NCI-H69 (cell line): Measurements from ENCODE around the gene CYP46A1.
A peak's percentile ranks its signal among the peaks of the same experiment; 100 is the strongest.
"Not testable (repeated sequence)": the region's sequence is repeated elsewhere in the genome, so short reads cannot be mapped to it uniquely, and the experiment has no call there.

Source experiments
- DNase-seq: peaks from one replicate; lab custom pipeline; 2025; lab: John Stamatoyannopoulos, UW

The CYP46A1 gene

GRCh38 chr14:99657645-99658155, 26.4 kb upstream of the CYP46A1 start:
- no peak for DNase-seq

DNA sequence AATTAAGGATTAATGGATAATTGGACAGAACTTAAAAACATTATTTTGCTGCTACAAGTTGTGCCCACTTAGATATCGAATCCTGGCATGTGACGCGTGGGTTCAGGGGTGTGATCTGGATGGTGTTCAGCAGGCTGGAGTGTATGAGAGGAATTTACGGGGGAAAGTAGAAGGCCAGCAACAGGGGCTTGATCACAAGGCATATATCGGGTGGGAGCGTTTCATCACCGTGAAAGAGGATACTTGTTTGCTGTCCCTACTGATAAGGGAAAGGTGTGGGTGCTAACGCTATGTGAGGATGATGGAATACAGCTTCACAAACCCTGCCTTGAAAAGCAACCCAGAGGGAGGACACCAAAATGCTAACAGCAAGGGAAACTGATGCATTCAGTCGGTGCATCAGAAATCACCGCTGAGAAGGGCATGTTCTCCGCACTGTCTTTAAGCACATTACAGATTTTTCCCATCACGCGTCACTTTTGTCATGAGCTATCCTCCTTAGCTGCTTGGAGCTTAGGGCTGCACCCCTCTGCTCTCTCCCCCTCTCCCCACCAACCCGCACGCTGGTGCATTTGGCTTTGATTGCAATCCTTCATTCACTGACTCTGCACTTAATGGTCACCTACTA, 25.8 kb upstream of the CYP46A1 start:
- no peak for DNase-seq

DNA sequence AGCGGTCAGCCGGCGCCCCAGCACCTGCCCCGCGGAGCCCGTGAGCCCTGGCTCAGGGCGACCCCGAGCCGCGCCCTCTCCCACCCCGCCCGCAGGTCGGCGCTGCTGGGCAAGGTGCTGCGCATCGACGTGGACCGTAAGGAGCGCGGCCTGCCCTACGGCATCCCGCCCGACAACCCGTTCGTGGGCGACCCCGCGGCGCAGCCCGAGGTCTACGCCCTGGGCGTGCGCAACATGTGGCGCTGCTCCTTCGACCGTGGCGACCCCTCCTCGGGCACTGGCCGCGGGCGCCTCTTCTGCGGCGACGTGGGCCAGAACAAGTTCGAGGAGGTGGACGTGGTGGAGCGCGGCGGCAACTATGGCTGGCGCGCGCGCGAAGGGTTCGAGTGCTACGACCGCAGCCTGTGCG, 24.8 kb upstream of the CYP46A1 start:
- DNase-seq: no peak

GRCh38 chr14:99660006-99660566, 24.0 kb upstream of the CYP46A1 start:
- no peak for DNase-seq

- peak; percentile 35 for DNase-seq
These were observed 23.3 kb upstream of the CYP46A1 start for GRCh38 chr14:99660794-99661193.

GRCh38 chr14:99661206-99661605, 22.9 kb upstream of the CYP46A1 start:
- not testable (repeated sequence) for DNase-seq

GRCh38 chr14:99662846-99663245, 21.3 kb upstream of the CYP46A1 start:
- DNase-seq: no peak

GRCh38 chr14:99663386-99664057, 20.6 kb upstream of the CYP46A1 start:
- DNase-seq: no peak

DNA sequence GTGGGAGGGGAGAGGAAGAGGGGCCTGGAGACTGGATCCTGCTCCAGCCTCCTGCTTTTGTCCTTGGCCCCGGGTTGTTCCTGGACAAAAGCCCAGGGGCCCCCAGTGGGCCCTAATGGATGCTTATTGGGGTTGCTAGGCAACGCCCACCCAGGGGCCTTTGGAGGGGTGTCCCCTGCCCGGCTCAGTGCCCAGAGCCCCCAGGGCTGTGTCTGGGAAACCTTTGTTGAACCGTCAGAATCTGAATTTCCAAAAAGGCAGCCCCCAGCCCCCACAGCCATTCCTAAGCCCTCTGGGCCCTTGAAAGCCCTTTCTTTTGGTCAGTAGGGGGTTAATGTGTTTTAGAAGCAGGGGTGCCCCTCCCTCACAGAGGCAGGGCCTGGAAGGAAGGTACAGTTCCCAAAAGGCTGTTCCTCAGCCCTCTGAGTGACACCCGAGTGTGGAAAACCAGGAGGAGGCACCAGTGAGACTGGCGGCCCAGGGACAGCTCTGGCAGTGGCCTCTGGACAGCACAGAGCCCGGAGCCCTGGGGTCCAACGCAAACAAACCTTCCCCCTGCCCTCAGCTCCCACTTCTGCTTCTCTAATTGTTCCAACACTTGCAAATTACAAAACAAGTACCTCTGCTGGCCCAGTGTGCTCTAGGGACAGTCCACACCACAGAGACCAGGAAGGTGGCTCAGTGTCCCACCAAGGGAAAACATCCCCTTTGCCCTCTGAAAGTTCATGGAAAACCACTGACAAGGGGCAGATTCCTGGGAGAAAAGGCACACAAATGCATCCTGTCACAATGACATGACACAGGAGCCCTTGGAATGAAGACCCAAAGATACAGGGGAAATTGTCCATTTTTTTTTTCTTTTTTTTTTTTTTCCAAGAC, 19.8 kb upstream of the CYP46A1 start:
- peak; percentile 92 for DNase-seq

DNA sequence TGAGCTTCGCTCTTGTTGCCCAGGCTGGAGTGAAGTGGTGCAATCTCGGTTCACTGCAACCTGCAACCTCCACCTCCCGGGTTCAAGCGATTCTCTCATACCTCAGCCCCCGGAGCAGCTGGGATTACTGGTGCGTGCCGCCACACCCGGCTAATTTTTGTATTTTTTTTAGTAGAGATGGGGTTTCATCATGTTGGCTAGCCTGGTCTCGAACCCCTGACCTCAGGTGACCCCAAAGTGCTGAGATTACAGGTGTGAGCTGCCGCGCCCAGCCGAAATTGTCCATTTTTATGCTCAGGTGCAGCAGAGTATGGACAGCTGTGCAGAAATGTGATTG, 19.2 kb upstream of the CYP46A1 start:
- DNase-seq: no peak

DNA sequence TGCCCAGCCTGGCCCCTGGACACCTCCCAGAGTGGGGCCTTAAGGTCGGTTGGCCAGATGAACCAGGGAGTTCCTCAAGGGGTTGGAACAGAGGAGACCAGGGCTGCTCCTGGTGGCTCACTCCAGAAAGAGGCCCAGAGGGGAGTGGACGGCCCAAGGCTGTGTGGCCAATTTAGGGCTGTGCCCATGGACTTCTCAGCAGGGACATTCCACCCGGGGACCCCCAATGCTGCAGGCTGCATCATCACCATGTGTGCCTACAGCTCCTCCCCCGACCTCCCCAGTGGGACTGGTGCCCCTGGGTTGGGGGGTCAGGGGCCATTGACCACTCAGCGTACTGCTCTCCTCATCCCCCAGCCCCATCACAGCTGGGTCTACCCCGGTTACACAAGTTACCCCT, 17.6 kb upstream of the CYP46A1 start:
- no peak for DNase-seq

DNA sequence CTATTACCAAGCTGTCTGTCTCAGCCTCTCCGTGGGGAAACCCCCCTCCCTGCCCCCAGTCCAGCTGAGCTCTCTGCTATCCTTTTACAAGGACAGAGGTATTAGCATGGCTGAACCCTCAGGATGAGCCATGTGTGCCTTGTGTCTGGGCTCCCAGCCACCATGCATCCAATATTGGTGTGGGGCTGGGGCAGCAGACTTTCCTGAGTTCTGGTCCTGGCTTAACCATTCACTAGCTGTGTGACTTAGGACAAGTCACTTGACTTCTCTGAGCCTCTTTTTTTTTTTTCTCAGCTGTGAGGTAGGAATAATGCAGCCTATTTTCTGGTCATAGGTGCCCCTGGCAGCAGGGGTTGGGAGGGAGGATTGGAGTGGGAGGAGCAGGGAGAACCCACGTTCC, 17.1 kb upstream of the CYP46A1 start:
- peak; percentile 27 for DNase-seq

DNA sequence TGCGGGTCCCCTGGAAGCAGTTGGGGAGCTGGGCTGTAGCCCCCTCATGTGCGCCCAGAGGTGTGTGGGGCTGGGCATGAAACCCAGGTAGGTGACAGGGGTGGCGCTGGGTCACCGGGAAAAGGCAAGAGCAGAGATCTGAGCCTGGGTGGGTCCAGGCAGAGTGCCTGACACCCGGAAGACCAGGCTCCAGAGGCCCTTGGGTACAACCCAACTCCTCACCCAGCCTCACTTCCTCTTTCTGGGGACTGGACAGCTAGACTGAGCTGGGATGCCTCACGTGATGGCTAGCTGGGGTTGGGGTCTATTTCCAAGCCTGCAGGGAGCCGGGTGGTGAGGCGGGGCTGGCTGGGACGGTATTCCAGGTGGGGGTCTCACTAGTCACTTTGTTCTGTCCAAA, 16.3 kb upstream of the CYP46A1 start:
- no peak for DNase-seq

DNA sequence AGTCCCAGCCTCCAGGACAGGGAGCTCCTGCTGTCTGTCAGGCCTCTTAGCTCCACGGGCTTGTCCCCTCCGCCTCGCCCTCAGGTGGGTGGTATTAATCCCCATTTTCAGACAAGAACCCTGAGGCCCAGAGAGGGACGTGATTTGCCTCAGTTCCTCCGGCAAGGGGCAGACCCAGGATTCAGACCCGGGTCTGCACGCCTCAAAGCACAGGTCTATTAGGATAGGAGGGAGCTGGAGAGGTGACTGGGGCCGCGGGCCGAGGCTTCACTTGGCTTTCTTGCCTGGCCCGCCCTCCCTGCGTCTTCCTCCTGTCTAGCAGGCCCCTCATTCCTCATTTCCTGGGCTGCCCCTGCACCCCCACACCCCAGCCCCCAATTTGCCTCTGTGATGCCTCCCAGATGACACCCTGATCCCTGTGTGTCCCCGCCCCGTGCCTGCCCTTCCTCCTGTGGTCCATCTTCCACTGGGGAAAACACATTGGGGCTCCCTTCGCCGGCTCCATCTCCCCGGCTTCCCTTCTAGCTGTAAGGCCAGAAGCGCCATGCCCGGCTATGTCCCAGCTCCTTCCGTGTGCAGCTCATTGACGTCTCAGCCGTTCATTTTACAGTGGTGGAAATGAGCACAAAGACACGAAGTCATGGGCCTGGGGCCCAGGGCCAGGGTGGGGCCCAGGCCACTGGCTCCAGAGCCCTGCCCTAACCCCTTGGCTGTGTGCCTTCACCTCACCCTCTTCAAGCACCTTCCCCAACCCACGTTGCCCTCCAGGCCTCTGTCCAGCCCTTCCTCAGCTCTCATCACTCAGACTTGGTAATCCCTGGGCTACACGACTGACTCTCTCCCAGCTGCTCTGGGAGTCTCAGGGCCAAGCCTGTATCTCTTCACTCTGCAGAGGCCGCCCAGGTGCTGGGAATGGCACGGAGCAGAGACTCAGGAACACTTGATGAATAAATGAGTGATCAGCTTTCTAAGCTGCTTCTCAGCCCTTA, 15.5 kb upstream of the CYP46A1 start:
- DNase-seq: no peak

GRCh38 chr14:99670361-99671234, 13.5 kb upstream of the CYP46A1 start:
- DNase-seq: no peak

GRCh38 chr14:99671235-99672224, 12.6 kb upstream of the CYP46A1 start:
- no peak for DNase-seq

GRCh38 chr14:99672506-99673304, 11.4 kb upstream of the CYP46A1 start:
- DNase-seq: no peak
